HepG2 (cell line): ENCODE measurements around the gene TIMELESS. TPM values are rescaled to one million over a fixed set of nuclear protein-coding genes. Genes with fewer than 3 reads are reported as not detected.

ENCODE experiments used
- AHR ChIP-seq: IDR thresholded peaks from 2 replicates; pipeline ENCODE4 v1.6.1; 2018; ENCODE audit warnings: missing genetic modification reagents, missing compliant biosample characterization
- ARID2 ChIP-seq: sonication (generic); formaldehyde crosslinking; IDR thresholded peaks from 2 replicates; pipeline ENCODE4 v1.8.1; 2022; ENCODE audit warnings: mild to moderate bottlenecking, missing genetic modification reagents, borderline replicate concordance
- EHMT2 ChIP-seq: fragments of 200-600 bp; sonication (generic); IDR thresholded peaks from 2 replicates; pipeline ENCODE4 v1.7.0; 2017; ENCODE audit warnings: antibody characterized with exemption, low read depth, low read length, borderline replicate concordance
- MTA3 ChIP-seq: sonication (generic); formaldehyde crosslinking; IDR thresholded peaks from 2 replicates; pipeline ENCODE4 v1.4.0; 2020; ENCODE audit warnings: missing genetic modification reagents
- NBN ChIP-seq: fragments of 450-650 bp; conservative IDR thresholded peaks from 2 replicates; pipeline ENCODE4 v1.6.1; 2017
- PAF1 ChIP-seq: IDR thresholded peaks from 2 replicates; pipeline ENCODE4 v1.6.1; 2016; ENCODE audit warnings: missing genetic modification reagents, missing compliant biosample characterization
- SALL1 ChIP-seq: sonication (generic); formaldehyde crosslinking; IDR thresholded peaks from 2 replicates; pipeline ENCODE4 v1.8.0; 2022; ENCODE audit warnings: mild to moderate bottlenecking, missing genetic modification reagents
- SIN3B ChIP-seq: fragments of 150-350 bp; IDR thresholded peaks from 2 replicates; pipeline ENCODE4 v1.6.1; 2014; ENCODE audit warnings: low read length
- ZNF335 ChIP-seq: sonication (generic); formaldehyde crosslinking; IDR thresholded peaks from 2 replicates; pipeline ENCODE4 v1.4.0; 2020; ENCODE audit warnings: missing genetic modification reagents
- ZNF383 ChIP-seq: sonication (generic); formaldehyde crosslinking; IDR thresholded peaks from 2 replicates; pipeline ENCODE4 v1.4.0; 2020; ENCODE audit warnings: missing genetic modification reagents, mild to moderate bottlenecking, borderline replicate concordance
- ZNF510 ChIP-seq: sonication (generic); formaldehyde crosslinking; IDR thresholded peaks from 2 replicates; pipeline ENCODE4 v1.4.0; 2020; ENCODE audit warnings: low read depth, mild to moderate bottlenecking, missing genetic modification reagents
- ZNF543 ChIP-seq: sonication (generic); formaldehyde crosslinking; IDR thresholded peaks from 2 replicates; pipeline ENCODE4 v1.4.0; 2020; ENCODE audit warnings: mild to moderate bottlenecking, missing genetic modification reagents
- ZNF615 ChIP-seq: sonication (generic); formaldehyde crosslinking; IDR thresholded peaks from 2 replicates; pipeline ENCODE4 v1.5.0; 2020; ENCODE audit warnings: mild to moderate bottlenecking, missing genetic modification reagents, borderline replicate concordance
- ZNF746 ChIP-seq: sonication (generic); formaldehyde crosslinking; IDR thresholded peaks from 2 replicates; pipeline ENCODE4 v1.8.0; 2022; ENCODE audit warnings: mild to moderate bottlenecking, missing genetic modification reagents
- ZNF792 ChIP-seq: IDR thresholded peaks from 2 replicates; pipeline ENCODE4 v1.6.1; 2016
- polyA plus RNA-seq, 8 experiments: library from polyadenylated mRNA; depleted of rRNA in 3 of 8; stranded (reverse) in 7 of 8; unstranded in 1 of 8; fragments of >200 nt; fragmentation: Illumina TruSeq in 4 of 8; extraction: Trizol in 4 of 8; gene quantifications; 2 replicates each; pipeline versions ENCODE4 v1.2.1 to v1.2.3, GENCODE V29; 2011 to 2016; ENCODE audit warnings: low read depth in 4 of 8, missing spikeins in 1 of 8, mixed read lengths in 1 of 8; ENCODE audit not compliant: insufficient read depth in 1 of 8
- total RNA-seq, 5 experiments: library from RNA; depleted of rRNA; stranded (reverse); fragments of >200 nt; fragmentation: Illumina TruSeq; extraction: Trizol; gene quantifications; 2 replicates each; pipeline ENCODE4 v1.2.3, GENCODE V29; 2016; ENCODE audit warnings: low read depth in 1 of 5
- TF ChIP-seq, protein P1 (sequence below), 2 experiments: IDR thresholded peaks; 2 replicates each; pipeline ENCODE4 v1.6.1; 2011 to 2012; ENCODE audit warnings: low read length in 2 of 2, borderline replicate concordance in 1 of 2, low read depth in 1 of 2, mild to moderate bottlenecking in 1 of 2, moderate library complexity in 1 of 2
- TF ChIP-seq, protein P2 (sequence below): sonication (generic); formaldehyde crosslinking; IDR thresholded peaks from 2 replicates; pipeline ENCODE4 v1.5.0; 2020; ENCODE audit warnings: missing genetic modification reagents
- TF ChIP-seq, protein P3 (sequence below): sonication (generic); formaldehyde crosslinking; IDR thresholded peaks from 2 replicates; pipeline ENCODE4 v1.5.0; 2020; ENCODE audit warnings: mild to moderate bottlenecking, missing genetic modification reagents
- TF ChIP-seq, protein P4 (sequence below): sonication (generic); formaldehyde crosslinking; IDR thresholded peaks from 2 replicates; pipeline ENCODE4 v1.5.1; 2020; ENCODE audit warnings: mild to moderate bottlenecking, moderate library complexity, missing genetic modification reagents
- TF ChIP-seq, protein P5 (sequence below): sonication (generic); formaldehyde crosslinking; IDR thresholded peaks from 2 replicates; pipeline ENCODE4 v1.8.1; 2023; ENCODE audit warnings: missing genetic modification reagents, inconsistent platforms, borderline replicate concordance

Gene TIMELESS
- total and polyA plus RNA-seq, 2 of the 13 experiments (the other 11 are each of a cell fraction or from before 2014, with no cell fraction given), result 4.0 to 20.3 TPM

DNA sequence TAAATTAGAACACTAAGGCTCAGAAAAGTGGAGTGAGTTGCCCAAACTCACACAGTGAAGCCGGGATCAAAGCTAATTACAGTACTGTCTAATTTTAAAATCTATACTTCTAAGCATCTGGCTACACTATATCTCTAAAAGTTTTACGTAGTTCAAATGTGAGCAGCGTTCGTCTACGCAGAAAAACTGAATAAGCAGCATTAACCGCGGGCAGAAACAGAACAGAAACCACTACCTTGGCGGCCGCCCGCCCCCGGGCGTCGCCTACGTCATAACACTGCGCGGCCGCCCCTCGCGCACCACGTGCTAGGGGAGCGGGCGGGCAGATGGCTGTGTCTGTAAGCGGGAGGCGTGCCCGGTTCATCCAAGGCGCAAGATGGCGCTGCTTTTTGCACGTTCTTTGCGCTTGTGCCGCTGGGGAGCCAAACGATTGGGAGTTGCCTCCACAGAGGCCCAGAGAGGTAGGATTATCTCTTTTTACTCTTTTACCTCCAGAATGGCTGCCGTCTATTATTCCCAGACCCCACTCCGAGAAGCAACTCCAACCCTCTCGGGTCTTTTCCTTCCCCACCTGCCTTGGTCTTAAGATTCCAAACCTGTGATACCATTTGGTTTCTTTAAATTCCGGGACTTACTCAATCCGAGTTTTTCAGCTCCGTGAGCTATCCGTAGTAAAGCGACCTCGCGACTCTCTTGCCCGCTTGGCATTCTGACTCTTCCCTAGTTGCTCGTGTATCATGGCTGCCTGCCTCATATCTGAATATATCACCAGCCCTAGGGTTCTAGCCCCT, 19.2 kb upstream of the TIMELESS start, which contains the start of gene SPRYD4 (continued):
- TF ChIP-seq ZNF383 (CRISPR knock-in tag) (0 out of 2 replicates have a peak, but pooled peaks have one; percentile 31), ZNF335 (CRISPR knock-in tag) (peak; percentile 94), ZNF543 (CRISPR knock-in tag) (peak; percentile 97), ZNF792 (peak; percentile 82), MTA3 (no peak), ZNF510 (CRISPR knock-in tag) (peak; percentile 93), ARID2 (CRISPR knock-in tag) (no peak), ZNF615 (no peak), ZNF746 (peak; percentile 69; the same call in 1 of the 2 replicates), SIN3B (peak; percentile 86), EHMT2 (0 out of 2 replicates have a peak, but pooled peaks have one; percentile 17), PAF1 (CRISPR knock-in tag) (no peak), SALL1 (CRISPR knock-in tag) (peak; percentile 92), AHR (CRISPR knock-in tag) (0 out of 2 replicates have a peak, but pooled peaks have one; percentile 59), NBN (no peak)
- TF ChIP-seq, protein P1, sequence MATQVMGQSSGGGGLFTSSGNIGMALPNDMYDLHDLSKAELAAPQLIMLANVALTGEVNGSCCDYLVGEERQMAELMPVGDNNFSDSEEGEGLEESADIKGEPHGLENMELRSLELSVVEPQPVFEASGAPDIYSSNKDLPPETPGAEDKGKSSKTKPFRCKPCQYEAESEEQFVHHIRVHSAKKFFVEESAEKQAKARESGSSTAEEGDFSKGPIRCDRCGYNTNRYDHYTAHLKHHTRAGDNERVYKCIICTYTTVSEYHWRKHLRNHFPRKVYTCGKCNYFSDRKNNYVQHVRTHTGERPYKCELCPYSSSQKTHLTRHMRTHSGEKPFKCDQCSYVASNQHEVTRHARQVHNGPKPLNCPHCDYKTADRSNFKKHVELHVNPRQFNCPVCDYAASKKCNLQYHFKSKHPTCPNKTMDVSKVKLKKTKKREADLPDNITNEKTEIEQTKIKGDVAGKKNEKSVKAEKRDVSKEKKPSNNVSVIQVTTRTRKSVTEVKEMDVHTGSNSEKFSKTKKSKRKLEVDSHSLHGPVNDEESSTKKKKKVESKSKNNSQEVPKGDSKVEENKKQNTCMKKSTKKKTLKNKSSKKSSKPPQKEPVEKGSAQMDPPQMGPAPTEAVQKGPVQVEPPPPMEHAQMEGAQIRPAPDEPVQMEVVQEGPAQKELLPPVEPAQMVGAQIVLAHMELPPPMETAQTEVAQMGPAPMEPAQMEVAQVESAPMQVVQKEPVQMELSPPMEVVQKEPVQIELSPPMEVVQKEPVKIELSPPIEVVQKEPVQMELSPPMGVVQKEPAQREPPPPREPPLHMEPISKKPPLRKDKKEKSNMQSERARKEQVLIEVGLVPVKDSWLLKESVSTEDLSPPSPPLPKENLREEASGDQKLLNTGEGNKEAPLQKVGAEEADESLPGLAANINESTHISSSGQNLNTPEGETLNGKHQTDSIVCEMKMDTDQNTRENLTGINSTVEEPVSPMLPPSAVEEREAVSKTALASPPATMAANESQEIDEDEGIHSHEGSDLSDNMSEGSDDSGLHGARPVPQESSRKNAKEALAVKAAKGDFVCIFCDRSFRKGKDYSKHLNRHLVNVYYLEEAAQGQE (IDR thresholded peaks at IDR 0.05; ENCODE audit: borderline replicate concordance in 1 of 2, low read depth in 1 of 2, low read length in 2 of 2), result no peak
- TF ChIP-seq, protein P2, sequence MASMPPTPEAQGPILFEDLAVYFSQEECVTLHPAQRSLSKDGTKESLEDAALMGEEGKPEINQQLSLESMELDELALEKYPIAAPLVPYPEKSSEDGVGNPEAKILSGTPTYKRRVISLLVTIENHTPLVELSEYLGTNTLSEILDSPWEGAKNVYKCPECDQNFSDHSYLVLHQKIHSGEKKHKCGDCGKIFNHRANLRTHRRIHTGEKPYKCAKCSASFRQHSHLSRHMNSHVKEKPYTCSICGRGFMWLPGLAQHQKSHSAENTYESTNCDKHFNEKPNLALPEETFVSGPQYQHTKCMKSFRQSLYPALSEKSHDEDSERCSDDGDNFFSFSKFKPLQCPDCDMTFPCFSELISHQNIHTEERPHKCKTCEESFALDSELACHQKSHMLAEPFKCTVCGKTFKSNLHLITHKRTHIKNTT, result no peak
- TF ChIP-seq, protein P3, sequence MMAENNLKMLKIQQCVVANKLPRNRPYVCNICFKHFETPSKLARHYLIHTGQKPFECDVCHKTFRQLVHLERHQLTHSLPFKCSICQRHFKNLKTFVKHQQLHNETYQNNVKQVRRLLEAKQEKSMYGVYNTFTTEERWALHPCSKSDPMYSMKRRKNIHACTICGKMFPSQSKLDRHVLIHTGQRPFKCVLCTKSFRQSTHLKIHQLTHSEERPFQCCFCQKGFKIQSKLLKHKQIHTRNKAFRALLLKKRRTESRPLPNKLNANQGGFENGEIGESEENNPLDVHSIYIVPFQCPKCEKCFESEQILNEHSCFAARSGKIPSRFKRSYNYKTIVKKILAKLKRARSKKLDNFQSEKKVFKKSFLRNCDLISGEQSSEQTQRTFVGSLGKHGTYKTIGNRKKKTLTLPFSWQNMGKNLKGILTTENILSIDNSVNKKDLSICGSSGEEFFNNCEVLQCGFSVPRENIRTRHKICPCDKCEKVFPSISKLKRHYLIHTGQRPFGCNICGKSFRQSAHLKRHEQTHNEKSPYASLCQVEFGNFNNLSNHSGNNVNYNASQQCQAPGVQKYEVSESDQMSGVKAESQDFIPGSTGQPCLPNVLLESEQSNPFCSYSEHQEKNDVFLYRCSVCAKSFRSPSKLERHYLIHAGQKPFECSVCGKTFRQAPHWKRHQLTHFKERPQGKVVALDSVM (CRISPR knock-in tag), result peak; percentile 85
- TF ChIP-seq, protein P4, sequence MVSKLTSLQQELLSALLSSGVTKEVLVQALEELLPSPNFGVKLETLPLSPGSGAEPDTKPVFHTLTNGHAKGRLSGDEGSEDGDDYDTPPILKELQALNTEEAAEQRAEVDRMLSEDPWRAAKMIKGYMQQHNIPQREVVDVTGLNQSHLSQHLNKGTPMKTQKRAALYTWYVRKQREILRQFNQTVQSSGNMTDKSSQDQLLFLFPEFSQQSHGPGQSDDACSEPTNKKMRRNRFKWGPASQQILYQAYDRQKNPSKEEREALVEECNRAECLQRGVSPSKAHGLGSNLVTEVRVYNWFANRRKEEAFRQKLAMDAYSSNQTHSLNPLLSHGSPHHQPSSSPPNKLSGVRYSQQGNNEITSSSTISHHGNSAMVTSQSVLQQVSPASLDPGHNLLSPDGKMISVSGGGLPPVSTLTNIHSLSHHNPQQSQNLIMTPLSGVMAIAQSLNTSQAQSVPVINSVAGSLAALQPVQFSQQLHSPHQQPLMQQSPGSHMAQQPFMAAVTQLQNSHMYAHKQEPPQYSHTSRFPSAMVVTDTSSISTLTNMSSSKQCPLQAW (CRISPR knock-in tag), result peak; percentile 61; the same call in 1 of the 2 replicates
- TF ChIP-seq, protein P5, sequence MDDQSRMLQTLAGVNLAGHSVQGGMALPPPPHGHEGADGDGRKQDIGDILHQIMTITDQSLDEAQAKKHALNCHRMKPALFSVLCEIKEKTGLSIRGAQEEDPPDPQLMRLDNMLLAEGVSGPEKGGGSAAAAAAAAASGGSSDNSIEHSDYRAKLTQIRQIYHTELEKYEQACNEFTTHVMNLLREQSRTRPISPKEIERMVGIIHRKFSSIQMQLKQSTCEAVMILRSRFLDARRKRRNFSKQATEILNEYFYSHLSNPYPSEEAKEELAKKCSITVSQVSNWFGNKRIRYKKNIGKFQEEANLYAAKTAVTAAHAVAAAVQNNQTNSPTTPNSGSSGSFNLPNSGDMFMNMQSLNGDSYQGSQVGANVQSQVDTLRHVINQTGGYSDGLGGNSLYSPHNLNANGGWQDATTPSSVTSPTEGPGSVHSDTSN, result no peak
